B cell (primary cell): Measurements from ENCODE around the gene HCST. TPM values are rescaled to one million over a fixed set of nuclear protein-coding genes. Genes with fewer than 3 reads are reported as not detected.

Experiments used
- ATAC-seq: fragments of 200-7000 bp; cut with Tn5 transposase; one replicate; pipeline ENCODE4 v1.10.0; 2021; ENCODE audit warnings: low read depth, mild to moderate bottlenecking, moderate number of reproducible peaks, moderate library complexity
- CTCF ChIA-PET: fragments of 350-600 bp; sonication (Branson Sonifier 250); formaldehyde crosslinking; loops from one replicate; lab custom pipeline; 2021; ENCODE audit warnings: antibody characterized with exemption, inconsistent platforms; lab: Charles Lee
- POLR2A ChIA-PET: fragments of 350-600 bp; sonication (Branson Sonifier 250); formaldehyde crosslinking; loops from one replicate; lab custom pipeline; 2021; ENCODE audit warnings: antibody characterized with exemption; lab: Charles Lee
- DNase-seq: peaks from one replicate; pipeline ENCODE4 v3.0.0; 2013
- H2AFZ ChIP-seq: 2 replicates; pipeline ENCODE4 v1.6.1; 2012; ENCODE audit warnings: mild to moderate bottlenecking, low read depth, low read length; ENCODE audit not compliant: insufficient read depth, poor library complexity, severe bottlenecking
- H3K27ac ChIP-seq, 2 donors: 1 replicate in 1 of 2; 2 replicates in 1 of 2; pipeline ENCODE4 v1.5.1; 2012 to 2013; ENCODE audit warnings: low read length in 2 of 2, mild to moderate bottlenecking in 2 of 2, moderate library complexity in 1 of 2
- H3K27me3 ChIP-seq, 4 experiments: fragments of 200-600 bp in 1 of 4; sonication (generic) in 1 of 4; replicated peaks in 1 of 4; 1 replicate in 2 of 4; 2 replicates in 2 of 4; pipeline versions ENCODE4 v1.6.1 to v1.7.0; 2013 to 2016; ENCODE audit warnings: low read length in 3 of 4, mild to moderate bottlenecking in 2 of 4, mixed read lengths in 1 of 4, moderate library complexity in 1 of 4; ENCODE audit not compliant: insufficient read depth in 4 of 4, control insufficient read depth in 3 of 4; ENCODE audit errors: control extremely low read depth in 1 of 4
- H3K36me3 ChIP-seq, 2 experiments: replicated peaks in 1 of 2; 1 replicate in 1 of 2; 2 replicates in 1 of 2; pipeline versions ENCODE4 v1.6.1 to v1.7.1; 2013; ENCODE audit warnings: low read length in 1 of 2; ENCODE audit not compliant: insufficient read depth in 2 of 2, control insufficient read depth in 1 of 2; ENCODE audit errors: control extremely low read depth in 1 of 2, extremely low read depth in 1 of 2
- H3K4me1 ChIP-seq, 2 donors: fragments of 200-600 bp in 1 of 2; sonication (generic) in 1 of 2; 1 replicate in 1 of 2; 2 replicates in 1 of 2; pipeline versions ENCODE4 v1.5.1 to v1.6.1; 2013 to 2017; ENCODE audit warnings: low read length in 2 of 2; ENCODE audit not compliant: control insufficient read depth in 2 of 2, insufficient read depth in 2 of 2
- H3K4me2 ChIP-seq: replicated peaks from 2 replicates; pipeline ENCODE3; 2012; ENCODE audit warnings: mild to moderate bottlenecking, low read depth, low read length; ENCODE audit not compliant: poor library complexity, severe bottlenecking
- H3K4me3 ChIP-seq, 5 experiments: fragments of 200-600 bp in 1 of 5; sonication (generic) in 1 of 5; 1 replicate in 3 of 5; 2 replicates in 2 of 5; pipeline versions ENCODE4 v1.5.1 to v1.7.0; 2011 to 2016; ENCODE audit warnings: low read length in 4 of 5, mild to moderate bottlenecking in 4 of 5, low read depth in 2 of 5, control low read depth in 1 of 5, moderate library complexity in 1 of 5; ENCODE audit not compliant: insufficient read depth in 1 of 5; ENCODE audit errors: control extremely low read depth in 1 of 5, extremely low read depth in 1 of 5
- H3K79me2 ChIP-seq: fragments of 200-600 bp; sonication (generic); one replicate; pipeline ENCODE4 v1.6.0; 2016; ENCODE audit warnings: low read length; ENCODE audit not compliant: control insufficient read depth, insufficient read depth
- H3K9ac ChIP-seq: fragments of 200-600 bp; sonication (generic); 2 replicates; pipeline ENCODE4 v1.6.1; 2017; ENCODE audit warnings: mild to moderate bottlenecking, low read length, moderate library complexity
- H3K9me3 ChIP-seq, 3 donors: one replicate each; pipeline versions ENCODE4 v1.6.1 to v1.7.1; 2013; ENCODE audit warnings: low read length in 2 of 3; ENCODE audit not compliant: control insufficient read depth in 2 of 3, insufficient read depth in 1 of 3; ENCODE audit errors: control extremely low read depth in 1 of 3
- H4K20me1 ChIP-seq: 2 replicates; pipeline ENCODE4 v1.6.0; 2012; ENCODE audit warnings: mild to moderate bottlenecking, low read length; ENCODE audit not compliant: insufficient read depth, control insufficient read depth, poor library complexity, severe bottlenecking
- H3K27ac Mint-ChIP-seq: one replicate; pipeline ENCODE4 v1.8.0; 2021; ENCODE audit warnings: mixed read lengths
- H3K27me3 Mint-ChIP-seq: one replicate; pipeline ENCODE4 v1.8.0; 2021; ENCODE audit warnings: mixed read lengths
- H3K4me1 Mint-ChIP-seq: one replicate; pipeline ENCODE4 v1.8.0; 2021; ENCODE audit warnings: mixed read lengths
- H3K4me3 Mint-ChIP-seq: one replicate; pipeline ENCODE4 v1.8.0; 2021; ENCODE audit warnings: mixed read lengths
- H3K9me3 Mint-ChIP-seq: one replicate; pipeline ENCODE4 v1.8.0; 2022; ENCODE audit warnings: mixed read lengths; ENCODE audit not compliant: insufficient read depth
- CTCF ChIP-seq: fragments of 200-600 bp; IDR thresholded peaks from one replicate; pipeline ENCODE4 v1.8.0; 2022; ENCODE audit warnings: antibody characterized with exemption, mild to moderate bottlenecking
- EZH2 ChIP-seq: IDR thresholded peaks from 2 replicates; pipeline ENCODE4 v1.6.1; 2012; ENCODE audit warnings: borderline replicate concordance, low read depth, mild to moderate bottlenecking, moderate library complexity, low read length; ENCODE audit not compliant: insufficient read depth, poor library complexity, severe bottlenecking
- WGBS: methylation state at CpG from one replicate; pipeline ENCODE4 v1.1.5; 2013; ENCODE audit warnings: missing lambda C conversion rate; ENCODE audit not compliant: insufficient coverage; 5-methylcytosine and 5-hydroxymethylcytosine counted together
- intact Hi-C: fragments of 100-400 bp; cut with micrococcal nuclease; formaldehyde crosslinking; loops from one replicate; pipeline ENCODE4 v1.10.0; 2022
- polyA plus RNA-seq: library from polyadenylated mRNA; depleted of rRNA; stranded (reverse); fragments of >200 nt; gene quantifications from 2 replicates; pipeline ENCODE4 v1.2.3, GENCODE V29; 2012
- total RNA-seq, 2 donors: library from RNA; stranded (reverse); fragments of 120-200 nt in 1 of 2; gene quantifications; 1 replicate in 1 of 2; 2 replicates in 1 of 2; pipeline versions ENCODE4 v1.2.3 to v1.2.4, GENCODE V29; 2013 to 2022

The HCST gene
- total and polyA plus RNA-seq, 2 donors (not counting 1 experiment from before 2014, with no cell fraction given): 4.8 to 40.6 TPM

GRCh38 chr19:35853038-35853756, 49.1 kb upstream of the HCST start:
- Histone ChIP-seq H3K4me3 (no peak overlapping the region), H3K9ac (no peak overlapping the region), H4K20me1 (no peaks in the 10 kb centered on the region), H2AFZ (no peak overlapping the region), H3K4me1 (peaks cover 15 to 17% of the 10 kb centered on the region in 2 donors), H3K9me3 (peaks cover 0 to 14% (median 0%) of the 10 kb centered on the region in 3 donors), H3K79me2 (no peaks in the 10 kb centered on the region), H3K27me3 (peaks cover 0 to 66% (median 16%) of the 10 kb centered on the region in 4 experiments), H3K36me3 (no peaks in the 10 kb centered on the region), H3K4me2 (no peak overlapping the region), H3K27ac (no peak overlapping the region)
- ChIA-PET POLR2A (no interaction called here), CTCF (no interaction called here)
- H3K4me1 Mint-ChIP-seq: peaks cover 11% of the 10 kb centered on the region
- intact Hi-C loops: no loop called here
- no peak overlapping the region for H3K4me3 Mint-ChIP-seq
- WGBS: 81% methylated on average over 7 of the region's 8 CpGs
- H3K27me3 Mint-ChIP-seq: peaks cover 54% of the 10 kb centered on the region
- DNase-seq (no peak), ATAC-seq (no peak)
- H3K9me3 Mint-ChIP-seq: no peaks in the 10 kb centered on the region
- no peak for TF ChIP-seq CTCF
- no peak for TF ChIP-seq EZH2
- no peak overlapping the region for H3K27ac Mint-ChIP-seq

- CTCF ChIA-PET: no interaction called here
Measured at GRCh38 chr19:35856546-35857149, 45.7 kb upstream of the HCST start, which contains the start of gene KIRREL2. Gene KIRREL2 (plus strand): TSS chr19:35856911. CDS start chr19:35857120, 209 bp downstream.

More at GRCh38 chr19:35856546-35857149, 45.7 kb upstream of the HCST start, which contains the start of gene KIRREL2:
- POLR2A ChIA-PET: no interaction called here
- Histone ChIP-seq H3K27me3 (peaks cover 0 to 74% (median 27%) of the 10 kb centered on the region in 4 experiments), H3K4me3 (peak within 1 kb of the TSS; percentile 26 to 66 (median 59)), H2AFZ (peak within 1 kb of the TSS; percentile 86), H3K27ac (no peak within 1 kb of the TSS), H3K79me2 (no peaks in the 10 kb centered on the region), H3K4me1 (peaks cover 21 to 28% of the 10 kb centered on the region in 2 donors), H3K4me2 (peak within 1 kb of the TSS; percentile 99), H4K20me1 (no peaks in the 10 kb centered on the region), H3K9ac (peak within 1 kb of the TSS; percentile 79), H3K36me3 (no peaks in the 10 kb centered on the region), H3K9me3 (peaks cover 0 to 27% (median 0%) of the 10 kb centered on the region in 3 donors)
- DNase-seq (peak; percentile 54), ATAC-seq (peak; percentile 21)
- no peak for TF ChIP-seq EZH2
- no peak for TF ChIP-seq CTCF
- intact Hi-C loops: no loop called here
- WGBS: 1% methylated on average over 40 of the region's 42 CpGs
- Mint-ChIP-seq H3K27ac (no peak within 1 kb of the TSS), H3K27me3 (peaks cover 66% of the 10 kb centered on the region), H3K9me3 (no peaks in the 10 kb centered on the region), H3K4me1 (peaks cover 11% of the 10 kb centered on the region), H3K4me3 (peak within 1 kb of the TSS; percentile 84)
